Embryonic facial prominence (tissue), 1 donor: ENCODE results near the gene ZNF558.
"Not testable (repeated sequence)": the region's sequence is repeated elsewhere in the genome, so short reads cannot be mapped to it uniquely, and the experiment has no call there.

ENCODE experiments used
- DNase-seq: peaks from one replicate; pipeline ENCODE4 v3.0.0-alpha.2; 2016; ENCODE audit errors: extremely low spot score

The ZNF558 gene

GRCh38 chr19:8806661-8807060 lies 25.4 kb downstream of the ZNF558 start:
- no peak for DNase-seq

- no peak for DNase-seq
Observed at GRCh38 chr19:8794823-8795222, 37.3 kb downstream of the ZNF558 start.

GRCh38 chr19:8773587-8773986 lies 58.5 kb downstream of the ZNF558 start:
- not testable (repeated sequence) for DNase-seq

GRCh38 chr19:8769265-8769664 lies 62.8 kb downstream of the ZNF558 start:
- DNase-seq, result not testable (repeated sequence)

- not testable (repeated sequence) for DNase-seq
Observed at GRCh38 chr19:8767257-8767656, 64.8 kb downstream of the ZNF558 start.
